ENCODE results near the gene LRRC37A3. TPM values are rescaled to one million over a fixed set of nuclear protein-coding genes. Genes with fewer than 3 reads are reported as not detected.
"Not testable (repeated sequence)": the region's sequence is repeated elsewhere in the genome, so short reads cannot be mapped to it uniquely, and the experiment has no call there.

The LRRC37A3 gene
- total RNA-seq, 2 donors from 2014 or later: 5.5 to 22.0 TPM

GRCh38 chr17:64918842-64919288 lies 413 bp downstream of the LRRC37A3 start:
- DNase-seq (peak in 1 of 2 donors; percentile 64), ATAC-seq (replicated peaks in 1 of 2) (peak; percentile 59 to 71)
- H3K27ac Mint-ChIP-seq: peak overlapping the region; percentile 60
- not testable (repeated sequence) for H3K9me3 Mint-ChIP-seq; H3K36me3 Mint-ChIP-seq (ENCODE audit: insufficient read depth in 2 of 2); H3K27me3 Mint-ChIP-seq (ENCODE audit: low read depth)
- H3K4me3 Mint-ChIP-seq: peak overlapping the region; percentile 90
- H3K4me1 Mint-ChIP-seq (ENCODE audit: low read depth): peaks cover 18% of the 10 kb centered on the region

- not testable (repeated sequence) for DNase-seq; H3K27ac Mint-ChIP-seq; H3K9me3 Mint-ChIP-seq; H3K27me3 Mint-ChIP-seq (ENCODE audit: low read depth); H3K36me3 Mint-ChIP-seq (ENCODE audit: insufficient read depth in 2 of 2); H3K4me3 Mint-ChIP-seq; ATAC-seq (replicated peaks in 1 of 2); H3K4me1 Mint-ChIP-seq (ENCODE audit: low read depth)
Measured at GRCh38 chr17:64917540-64917939, 1.7 kb downstream of the LRRC37A3 start.

- not testable (repeated sequence) for H3K36me3 Mint-ChIP-seq (ENCODE audit: insufficient read depth in 2 of 2); H3K4me3 Mint-ChIP-seq; H3K27ac Mint-ChIP-seq; H3K4me1 Mint-ChIP-seq (ENCODE audit: low read depth); ATAC-seq (replicated peaks in 1 of 2); DNase-seq; H3K9me3 Mint-ChIP-seq; H3K27me3 Mint-ChIP-seq (ENCODE audit: low read depth)
Measured at GRCh38 chr17:64915244-64915643, 4.0 kb downstream of the LRRC37A3 start.

- not testable (repeated sequence) for H3K27ac Mint-ChIP-seq; ATAC-seq (replicated peaks in 1 of 2); DNase-seq; H3K4me3 Mint-ChIP-seq; H3K9me3 Mint-ChIP-seq; H3K27me3 Mint-ChIP-seq (ENCODE audit: low read depth); H3K4me1 Mint-ChIP-seq (ENCODE audit: low read depth); H3K36me3 Mint-ChIP-seq (ENCODE audit: insufficient read depth in 2 of 2)
Measured at GRCh38 chr17:64910191-64910514, 9.1 kb downstream of the LRRC37A3 start.

GRCh38 chr17:64909511-64910190 lies 9.6 kb downstream of the LRRC37A3 start:
- not testable (repeated sequence) for H3K9me3 Mint-ChIP-seq; H3K36me3 Mint-ChIP-seq (ENCODE audit: insufficient read depth in 2 of 2); H3K4me1 Mint-ChIP-seq (ENCODE audit: low read depth); DNase-seq; ATAC-seq (replicated peaks in 1 of 2); H3K27me3 Mint-ChIP-seq (ENCODE audit: low read depth)
- H3K4me3 Mint-ChIP-seq: peak overlapping the region; percentile 32 to 57
- peak overlapping the region; percentile 79 for H3K27ac Mint-ChIP-seq

- H3K27ac Mint-ChIP-seq: not testable (repeated sequence)
Measured at GRCh38 chr17:64904069-64904468, 15.2 kb downstream of the LRRC37A3 start.

GRCh38 chr17:64897136-64897535 lies 22.1 kb downstream of the LRRC37A3 start:
- ATAC-seq (replicated peaks in 1 of 2); H3K4me3 Mint-ChIP-seq; H3K36me3 Mint-ChIP-seq (ENCODE audit: insufficient read depth in 2 of 2); H3K27me3 Mint-ChIP-seq (ENCODE audit: low read depth); H3K27ac Mint-ChIP-seq; H3K4me1 Mint-ChIP-seq (ENCODE audit: low read depth); DNase-seq; H3K9me3 Mint-ChIP-seq: not testable (repeated sequence)

More at GRCh38 chr17:64904069-64904468, 15.2 kb downstream of the LRRC37A3 start:
- not testable (repeated sequence) for H3K9me3 Mint-ChIP-seq; H3K27me3 Mint-ChIP-seq (ENCODE audit: low read depth); ATAC-seq (replicated peaks in 1 of 2); H3K4me3 Mint-ChIP-seq; DNase-seq; H3K36me3 Mint-ChIP-seq (ENCODE audit: insufficient read depth in 2 of 2); H3K4me1 Mint-ChIP-seq (ENCODE audit: low read depth)

- not testable (repeated sequence) for H3K27ac Mint-ChIP-seq; H3K36me3 Mint-ChIP-seq (ENCODE audit: insufficient read depth in 2 of 2); H3K27me3 Mint-ChIP-seq (ENCODE audit: low read depth); H3K9me3 Mint-ChIP-seq; H3K4me3 Mint-ChIP-seq; H3K4me1 Mint-ChIP-seq (ENCODE audit: low read depth); DNase-seq; ATAC-seq (replicated peaks in 1 of 2)
Measured at GRCh38 chr17:64874210-64874609, 45.1 kb downstream of the LRRC37A3 start.

- not testable (repeated sequence) for H3K27me3 Mint-ChIP-seq (ENCODE audit: low read depth); H3K4me3 Mint-ChIP-seq
Measured at GRCh38 chr17:64847504-64848466, 71.5 kb downstream of the LRRC37A3 start.

GRCh38 chr17:64846892-64847291 lies 72.4 kb downstream of the LRRC37A3 start:
- H3K4me3 Mint-ChIP-seq; H3K27ac Mint-ChIP-seq; H3K27me3 Mint-ChIP-seq (ENCODE audit: low read depth); H3K36me3 Mint-ChIP-seq (ENCODE audit: insufficient read depth in 2 of 2); H3K4me1 Mint-ChIP-seq (ENCODE audit: low read depth); ATAC-seq (replicated peaks in 1 of 2); H3K9me3 Mint-ChIP-seq; DNase-seq: not testable (repeated sequence)

More at GRCh38 chr17:64847504-64848466, 71.5 kb downstream of the LRRC37A3 start:
- not testable (repeated sequence) for H3K4me1 Mint-ChIP-seq (ENCODE audit: low read depth); H3K9me3 Mint-ChIP-seq; H3K27ac Mint-ChIP-seq; H3K36me3 Mint-ChIP-seq (ENCODE audit: insufficient read depth in 2 of 2)
- ATAC-seq (replicated peaks in 1 of 2) (peak; percentile 87 to 91), DNase-seq (peak; percentile 81 to 85)

- H3K4me1 Mint-ChIP-seq (ENCODE audit: low read depth); H3K9me3 Mint-ChIP-seq; H3K27me3 Mint-ChIP-seq (ENCODE audit: low read depth); ATAC-seq (replicated peaks in 1 of 2); H3K27ac Mint-ChIP-seq; H3K36me3 Mint-ChIP-seq (ENCODE audit: insufficient read depth in 2 of 2); H3K4me3 Mint-ChIP-seq; DNase-seq: not testable (repeated sequence)
Measured at GRCh38 chr17:64843918-64844317, 75.4 kb downstream of the LRRC37A3 start.

GRCh38 chr17:64842900-64843299 lies 76.4 kb downstream of the LRRC37A3 start:
- not testable (repeated sequence) for H3K36me3 Mint-ChIP-seq (ENCODE audit: insufficient read depth in 2 of 2); H3K27ac Mint-ChIP-seq; H3K4me1 Mint-ChIP-seq (ENCODE audit: low read depth); ATAC-seq (replicated peaks in 1 of 2); H3K27me3 Mint-ChIP-seq (ENCODE audit: low read depth); H3K4me3 Mint-ChIP-seq; DNase-seq; H3K9me3 Mint-ChIP-seq

GRCh38 chr17:64840960-64841359 lies 78.3 kb downstream of the LRRC37A3 start:
- ATAC-seq (replicated peaks in 1 of 2); H3K27ac Mint-ChIP-seq; DNase-seq; H3K4me1 Mint-ChIP-seq (ENCODE audit: low read depth); H3K9me3 Mint-ChIP-seq; H3K4me3 Mint-ChIP-seq; H3K36me3 Mint-ChIP-seq (ENCODE audit: insufficient read depth in 2 of 2); H3K27me3 Mint-ChIP-seq (ENCODE audit: low read depth): not testable (repeated sequence)
